ENCODE data around the gene ZFR.

DNA sequence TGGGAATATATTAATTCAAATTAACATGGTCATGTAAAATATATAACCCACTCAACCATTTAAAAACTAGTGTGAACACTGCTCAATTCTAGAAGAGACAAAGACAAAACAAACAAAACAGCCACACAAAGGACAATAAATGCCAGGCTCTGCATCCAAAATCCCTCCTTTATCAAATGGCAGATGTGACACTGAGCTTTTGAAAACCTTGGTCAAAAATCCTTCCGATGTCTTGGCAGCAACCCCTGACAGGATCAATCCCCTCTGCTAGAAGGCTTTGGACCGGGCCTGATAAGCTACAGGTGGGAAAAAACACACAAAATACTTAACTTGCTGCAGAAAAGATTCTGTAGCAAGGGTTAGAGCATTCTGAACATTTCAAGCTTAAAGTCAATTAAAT is 61.5 kb downstream of the ZFR start:
- TF ChIP-seq, protein P1, sequence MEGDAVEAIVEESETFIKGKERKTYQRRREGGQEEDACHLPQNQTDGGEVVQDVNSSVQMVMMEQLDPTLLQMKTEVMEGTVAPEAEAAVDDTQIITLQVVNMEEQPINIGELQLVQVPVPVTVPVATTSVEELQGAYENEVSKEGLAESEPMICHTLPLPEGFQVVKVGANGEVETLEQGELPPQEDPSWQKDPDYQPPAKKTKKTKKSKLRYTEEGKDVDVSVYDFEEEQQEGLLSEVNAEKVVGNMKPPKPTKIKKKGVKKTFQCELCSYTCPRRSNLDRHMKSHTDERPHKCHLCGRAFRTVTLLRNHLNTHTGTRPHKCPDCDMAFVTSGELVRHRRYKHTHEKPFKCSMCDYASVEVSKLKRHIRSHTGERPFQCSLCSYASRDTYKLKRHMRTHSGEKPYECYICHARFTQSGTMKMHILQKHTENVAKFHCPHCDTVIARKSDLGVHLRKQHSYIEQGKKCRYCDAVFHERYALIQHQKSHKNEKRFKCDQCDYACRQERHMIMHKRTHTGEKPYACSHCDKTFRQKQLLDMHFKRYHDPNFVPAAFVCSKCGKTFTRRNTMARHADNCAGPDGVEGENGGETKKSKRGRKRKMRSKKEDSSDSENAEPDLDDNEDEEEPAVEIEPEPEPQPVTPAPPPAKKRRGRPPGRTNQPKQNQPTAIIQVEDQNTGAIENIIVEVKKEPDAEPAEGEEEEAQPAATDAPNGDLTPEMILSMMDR (IDR thresholded peaks at IDR 0.05), result no peak
- no peak for TF ChIP-seq ZFX (IDR thresholded peaks at IDR 0.05; ENCODE audit: borderline replicate concordance)

Data from 22Rv1 (cell line).